Esophagus (tissue), 2 donors: ENCODE results near the gene DNAJB6. TPM values are rescaled to one million over a fixed set of nuclear protein-coding genes. Genes with fewer than 3 reads are reported as not detected.

Experiments
- H3K27ac ChIP-seq, 2 donors: one replicate each; pipeline ENCODE4 v1.5.1; 2013; ENCODE audit warnings: low read depth in 2 of 2, mild to moderate bottlenecking in 2 of 2, inconsistent platforms in 1 of 2, low read length in 1 of 2, moderate library complexity in 1 of 2
- H3K27me3 ChIP-seq, 2 donors: one replicate each; pipeline ENCODE4 v1.6.1; 2013; ENCODE audit warnings: low read length in 2 of 2, control low read depth in 1 of 2, mild to moderate bottlenecking in 1 of 2; ENCODE audit not compliant: insufficient read depth in 2 of 2, control insufficient read depth in 1 of 2
- H3K36me3 ChIP-seq, 2 donors: one replicate each; pipeline ENCODE4 v1.6.1; 2013; ENCODE audit warnings: low read length in 1 of 2; ENCODE audit not compliant: control insufficient read depth in 2 of 2, insufficient read depth in 2 of 2
- H3K4me1 ChIP-seq, 2 donors: one replicate each; pipeline ENCODE4 v1.6.1; 2013; ENCODE audit warnings: low read length in 1 of 2; ENCODE audit not compliant: control insufficient read depth in 2 of 2, insufficient read depth in 2 of 2
- H3K4me3 ChIP-seq, 2 donors: one replicate each; pipeline ENCODE4 v1.5.1; 2013; ENCODE audit warnings: low read length in 2 of 2, mild to moderate bottlenecking in 2 of 2, low read depth in 1 of 2, moderate library complexity in 1 of 2
- H3K9me3 ChIP-seq, 2 donors: one replicate each; pipeline ENCODE4 v1.6.1; 2013; ENCODE audit warnings: mild to moderate bottlenecking in 2 of 2, low read depth in 1 of 2, low read length in 1 of 2, moderate library complexity in 1 of 2; ENCODE audit not compliant: control insufficient read depth in 2 of 2, insufficient read depth in 1 of 2
- WGBS, 2 donors: extraction: QIAGEN DNeasy Blood & Tissue Kit; methylation state at CpG; one replicate each; pipeline ENCODE4 v1.1.7; 2013; 5-methylcytosine and 5-hydroxymethylcytosine counted together
- polyA plus RNA-seq, 2 donors: library from polyadenylated mRNA; stranded (reverse); fragments of 200-250 nt; gene quantifications; one replicate each; pipeline ENCODE4 v1.2.3, GENCODE V29; 2013
- donor health status: healthy with polysubstance abuse.
- donor health status: Bipolar disorder and iron deficiency.

Gene DNAJB6
- polyA plus RNA-seq, 2 donors = 96.0 to 118 TPM

DNA sequence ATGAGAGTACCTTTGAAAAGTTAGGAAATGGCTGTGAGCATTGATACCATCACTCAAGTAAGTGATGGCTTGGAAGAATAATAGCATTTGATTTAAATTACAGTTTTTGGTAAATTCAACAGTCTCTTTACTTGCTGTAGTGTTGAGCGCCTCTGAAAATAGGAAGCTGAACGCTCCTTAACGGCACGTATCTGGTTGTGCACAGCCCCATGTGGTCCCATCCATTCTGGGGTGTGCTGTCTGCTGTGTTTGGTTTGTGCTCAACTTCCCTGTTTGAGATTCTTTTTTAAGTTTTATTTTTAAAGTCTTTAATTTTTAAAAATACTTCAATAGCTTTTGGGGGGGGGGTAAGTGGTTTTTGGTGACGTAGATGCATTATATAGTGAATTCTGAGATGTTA lies 51.5 kb downstream of the DNAJB6 start:
- no peaks in the 10 kb centered on the region for H3K27me3 ChIP-seq
- no peak overlapping the region for H3K4me3 ChIP-seq
- no peak overlapping the region for H3K27ac ChIP-seq
- peaks cover 4 to 22% of the 10 kb centered on the region in 2 donors for H3K36me3 ChIP-seq
- 96% methylated on average over 5 of the region's 5 CpGs for WGBS, 2 donors
- H3K9me3 ChIP-seq = no peaks in the 10 kb centered on the region
- no peaks in the 10 kb centered on the region for H3K4me1 ChIP-seq

DNA sequence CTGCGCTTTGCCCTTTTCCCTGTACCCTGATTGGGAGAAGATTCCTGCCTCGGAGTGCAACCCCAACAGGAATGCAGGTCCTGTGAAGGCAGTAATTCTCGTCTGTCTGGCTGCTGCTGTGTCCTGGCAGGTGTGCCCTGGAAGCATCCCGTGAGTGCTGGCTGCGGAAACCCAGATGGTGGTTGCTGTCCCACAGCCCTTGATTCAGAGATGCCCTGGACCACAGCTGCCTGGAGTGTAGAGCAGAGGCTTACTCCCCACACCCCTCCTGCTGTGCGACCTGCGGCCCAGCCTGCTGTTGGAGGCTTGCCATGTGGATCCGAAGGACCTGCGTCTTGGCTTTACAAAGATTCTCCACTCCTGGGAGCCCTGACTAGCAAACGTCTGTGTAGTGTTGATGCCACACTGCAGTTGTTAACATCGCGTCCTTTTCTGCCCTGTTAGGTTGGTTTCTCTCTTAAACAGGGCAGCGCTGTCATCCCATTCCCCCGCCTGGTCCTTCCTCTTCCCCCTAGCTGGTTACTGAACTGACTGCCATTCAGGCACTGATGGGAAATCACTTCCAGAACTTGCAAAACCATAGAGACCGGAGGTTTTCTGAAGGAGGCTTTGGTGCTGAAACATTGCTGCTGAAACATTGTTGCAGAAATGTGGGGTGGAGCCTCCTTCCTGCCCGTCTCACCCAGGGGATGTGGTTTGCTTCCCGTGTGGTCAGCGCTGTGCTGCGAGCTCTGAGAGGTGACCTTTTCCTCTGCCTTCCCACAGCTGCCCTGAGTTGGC lies 53.3 kb downstream of the DNAJB6 start:
- H3K27ac ChIP-seq = no peak overlapping the region
- no peak overlapping the region for H3K4me3 ChIP-seq
- H3K4me1 ChIP-seq = no peaks in the 10 kb centered on the region
- H3K36me3 ChIP-seq = peaks cover 0 to 20% of the 10 kb centered on the region in 2 donors
- no peaks in the 10 kb centered on the region for H3K9me3 ChIP-seq
- H3K27me3 ChIP-seq = no peaks in the 10 kb centered on the region
- WGBS, 2 donors = 70 to 71% methylated on average over 19 of the region's 19 CpGs

DNA sequence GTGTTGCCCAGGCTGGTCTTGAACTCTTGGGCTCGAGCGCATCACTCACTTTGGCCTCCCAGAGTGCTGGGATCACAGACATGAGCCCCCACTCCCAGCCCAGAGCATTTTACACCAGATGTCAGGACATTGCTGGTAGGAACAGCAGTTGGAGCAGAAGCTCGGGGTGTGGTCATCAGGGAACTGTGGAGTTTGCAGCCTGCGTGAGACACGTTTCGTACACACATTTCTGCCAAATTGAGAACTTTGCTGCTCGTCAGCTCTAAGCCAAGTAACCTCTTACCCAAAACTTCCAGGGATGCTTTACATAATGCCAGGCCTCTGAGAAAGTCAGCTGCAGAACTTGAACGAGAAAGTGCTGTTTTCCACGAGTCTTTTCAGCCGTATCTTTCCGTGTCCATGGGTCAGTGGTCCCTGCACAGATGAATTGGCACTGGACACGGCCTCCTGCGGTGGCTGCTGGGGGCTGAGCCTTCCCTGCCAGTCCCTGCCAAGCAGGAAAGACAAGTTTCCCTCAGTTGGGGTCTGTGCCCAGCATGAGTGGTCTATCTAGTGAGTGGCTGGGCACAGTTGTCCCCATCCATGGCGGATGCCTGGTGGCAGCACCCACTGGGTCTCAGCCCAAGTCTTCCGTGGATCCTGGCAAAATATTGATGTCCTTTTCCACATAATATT lies 54.4 kb downstream of the DNAJB6 start:
- no peak overlapping the region for H3K27ac ChIP-seq
- H3K4me3 ChIP-seq = no peak overlapping the region
- H3K4me1 ChIP-seq = no peaks in the 10 kb centered on the region
- peaks cover 0 to 20% of the 10 kb centered on the region in 2 donors for H3K36me3 ChIP-seq
- no peaks in the 10 kb centered on the region for H3K27me3 ChIP-seq
- no peaks in the 10 kb centered on the region for H3K9me3 ChIP-seq
- WGBS, 2 donors = 86 to 90% methylated on average over 15 of the region's 15 CpGs

DNA sequence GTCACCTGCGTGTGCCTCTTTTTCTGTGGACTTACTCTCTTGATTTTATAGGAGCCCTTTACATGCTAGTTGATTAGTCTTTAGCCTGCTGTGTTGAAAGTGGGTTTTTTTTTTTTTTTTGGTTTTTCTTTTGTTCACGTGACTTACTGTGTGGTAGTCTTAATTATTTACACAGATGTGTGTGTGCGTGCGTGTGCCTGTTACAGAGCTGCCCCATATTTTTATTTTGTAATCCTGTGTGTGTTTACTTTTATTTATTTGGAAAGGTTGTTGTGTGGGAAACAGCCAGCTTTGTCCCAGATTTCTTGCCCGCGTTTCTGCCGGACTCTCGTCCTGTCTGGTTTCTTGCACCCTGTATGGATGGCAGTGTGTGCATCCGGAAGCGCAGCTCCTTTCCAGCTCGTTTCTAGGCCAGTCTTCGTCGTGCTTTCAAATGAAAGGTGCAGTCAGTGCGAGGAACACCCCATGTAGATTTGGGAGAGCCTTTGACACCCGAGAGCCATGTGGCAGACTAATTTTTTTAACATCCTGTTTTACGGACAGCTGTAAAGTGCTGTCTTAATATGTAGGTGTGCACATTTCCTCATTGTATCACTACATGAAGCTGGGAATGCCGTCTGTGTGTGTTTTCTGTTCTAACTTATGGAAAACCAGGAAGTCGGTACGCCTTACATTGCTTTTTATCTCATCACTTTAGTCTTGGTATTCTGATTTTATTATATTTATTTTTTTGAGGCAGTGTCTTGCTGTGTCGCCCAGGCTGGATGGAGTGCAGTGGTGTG lies 55.6 kb downstream of the DNAJB6 start:
- Histone ChIP-seq H3K4me1 (peaks cover 0 to 4% of the 10 kb centered on the region in 2 donors), H3K36me3 (peaks cover 0 to 28% of the 10 kb centered on the region in 2 donors), H3K27ac (no peak overlapping the region), H3K9me3 (no peaks in the 10 kb centered on the region), H3K27me3 (no peaks in the 10 kb centered on the region), H3K4me3 (no peak overlapping the region)
- 86 to 88% methylated on average over 20 of the region's 20 CpGs for WGBS, 2 donors

DNA sequence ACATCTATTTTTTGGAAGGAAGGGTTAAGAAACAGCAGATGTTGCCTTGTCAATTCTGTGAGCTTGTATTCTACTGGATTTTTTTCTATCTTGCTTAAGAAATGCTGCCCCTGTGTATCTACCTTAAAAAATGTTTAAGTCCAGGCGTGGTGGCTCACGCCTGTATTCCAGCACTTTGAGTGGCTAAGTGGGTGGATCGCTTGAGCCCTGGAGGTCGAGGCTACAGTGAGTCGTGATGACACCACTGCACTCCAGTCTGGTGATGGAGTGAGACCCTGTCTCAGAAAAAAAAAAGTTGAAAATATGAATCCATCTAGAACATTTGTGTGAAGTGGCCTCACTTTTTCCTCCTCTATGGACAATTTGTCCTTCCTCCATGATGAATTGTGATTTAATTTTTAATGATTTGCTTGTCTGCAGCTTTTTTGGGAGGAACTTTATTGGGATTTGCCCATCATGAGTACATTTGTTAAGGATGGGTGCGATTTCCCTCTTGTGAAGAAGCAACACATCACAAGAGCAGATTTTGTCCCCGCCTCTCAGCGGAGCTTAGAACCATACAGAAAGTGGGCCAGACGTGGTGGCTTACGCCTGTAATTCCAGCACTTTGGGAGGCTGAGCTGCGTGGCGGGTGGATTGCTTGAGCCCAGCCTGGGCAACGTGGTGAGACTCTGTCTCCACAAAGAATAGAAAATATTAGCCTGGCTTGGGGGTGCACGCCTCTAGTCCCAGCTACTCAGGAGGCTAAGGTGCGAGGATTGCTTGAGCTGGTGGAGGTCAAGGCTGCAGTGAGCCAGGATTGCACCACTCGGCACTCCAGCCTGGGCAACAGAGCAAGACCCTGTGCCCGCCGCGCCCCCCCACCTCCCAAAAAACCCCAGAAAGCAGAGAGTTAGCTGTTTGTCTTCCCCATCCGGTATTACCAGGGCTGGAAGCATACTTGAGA lies 57.7 kb downstream of the DNAJB6 start:
- Histone ChIP-seq H3K4me1 (peaks cover 0 to 6% of the 10 kb centered on the region in 2 donors), H3K4me3 (no peak overlapping the region), H3K9me3 (no peaks in the 10 kb centered on the region), H3K36me3 (peaks cover 0 to 36% of the 10 kb centered on the region in 2 donors), H3K27ac (no peak overlapping the region), H3K27me3 (no peaks in the 10 kb centered on the region)
- WGBS, 2 donors = 94 to 95% methylated on average over 20 of the region's 20 CpGs

GRCh38 chr7:157395206-157395605 lies 58.4 kb downstream of the DNAJB6 start:
- peaks cover 0 to 32% of the 10 kb centered on the region in 2 donors for H3K36me3 ChIP-seq
- 87 to 91% methylated on average over 2 of the region's 2 CpGs for WGBS, 2 donors
- no peak overlapping the region for H3K4me3 ChIP-seq

DNA sequence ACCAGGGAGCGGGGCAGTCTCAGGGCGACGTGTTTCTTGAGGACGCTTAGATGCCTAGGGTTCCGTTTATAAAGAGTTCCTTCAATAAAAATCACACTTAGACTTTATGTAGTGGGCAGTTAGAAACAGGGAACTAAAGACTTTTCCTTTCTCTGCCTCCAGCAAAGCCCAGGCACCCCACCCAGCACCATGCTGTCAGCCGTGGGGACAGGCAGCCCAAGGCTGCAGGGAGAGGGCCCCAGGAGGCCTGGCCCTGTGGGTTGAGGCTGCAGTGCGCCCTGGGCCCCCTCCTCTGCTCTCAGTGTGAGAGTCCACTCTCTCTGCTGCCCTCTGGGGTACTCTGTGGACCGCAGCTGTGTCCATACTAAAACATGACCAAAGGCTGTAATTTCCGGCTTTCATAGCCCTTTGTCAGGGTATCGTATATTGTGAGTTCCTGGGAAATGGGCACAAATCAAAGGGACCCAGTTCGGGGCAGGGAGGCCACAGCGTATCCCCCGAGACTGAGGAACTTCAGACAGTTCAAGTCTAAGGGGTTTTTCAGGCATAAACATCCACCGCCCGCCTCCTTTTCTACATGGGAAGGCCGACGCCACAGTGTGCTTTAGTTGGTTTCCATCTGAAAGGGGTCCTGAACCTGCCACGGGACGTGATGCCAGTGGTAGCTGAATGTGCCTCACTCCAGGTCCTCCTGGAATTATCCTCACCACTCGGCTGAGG lies 59.7 kb downstream of the DNAJB6 start:
- H3K4me3 ChIP-seq = no peak overlapping the region
- H3K4me1 ChIP-seq = peaks cover 0 to 6% of the 10 kb centered on the region in 2 donors
- no peaks in the 10 kb centered on the region for H3K27me3 ChIP-seq
- H3K27ac ChIP-seq = no peak overlapping the region
- H3K36me3 ChIP-seq = peaks cover 0 to 28% of the 10 kb centered on the region in 2 donors
- WGBS, 2 donors = 91 to 94% methylated on average over 20 of the region's 20 CpGs
- H3K9me3 ChIP-seq = no peaks in the 10 kb centered on the region

More at GRCh38 chr7:157395206-157395605, 58.4 kb downstream of the DNAJB6 start:
- peaks cover 0 to 6% of the 10 kb centered on the region in 2 donors for H3K4me1 ChIP-seq
- H3K9me3 ChIP-seq = no peaks in the 10 kb centered on the region
- no peak overlapping the region for H3K27ac ChIP-seq
- H3K27me3 ChIP-seq = no peaks in the 10 kb centered on the region

- H3K27ac ChIP-seq = no peak overlapping the region
- peaks cover 0 to 32% of the 10 kb centered on the region in 2 donors for H3K36me3 ChIP-seq
- no peak overlapping the region for H3K4me3 ChIP-seq
- no peaks in the 10 kb centered on the region for H3K9me3 ChIP-seq
- 95 to 96% methylated on average over 31 of the region's 31 CpGs for WGBS, 2 donors
- peaks cover 0 to 6% of the 10 kb centered on the region in 2 donors for H3K4me1 ChIP-seq
- H3K27me3 ChIP-seq = no peaks in the 10 kb centered on the region
Observed at GRCh38 chr7:157397036-157397720, 60.4 kb downstream of the DNAJB6 start.
